Retinal pigment epithelial cell (primary cell): ENCODE results near the gene PTF1A.

Experiments
- DNase-seq: peaks from one replicate; pipeline ENCODE4 v3.0.0-alpha.2; 2010; ENCODE audit warnings: low read depth
- H3K4me3 ChIP-seq: 2 replicates; pipeline ENCODE4 v1.5.1; 2011; ENCODE audit warnings: mild to moderate bottlenecking, low read length, control low read depth, moderate library complexity
- CTCF ChIP-seq: conservative IDR thresholded peaks from 2 replicates; pipeline ENCODE4 v1.5.1; 2011; ENCODE audit warnings: low read depth, low read length, control low read depth, inconsistent platforms

Gene PTF1A

GRCh38 chr10:23198940-23199767 is 7.0 kb downstream of the PTF1A start:
- DNase-seq = no peak
- TF ChIP-seq CTCF = no peak
- H3K4me3 ChIP-seq = no peak overlapping the region

- H3K4me3 ChIP-seq = no peak overlapping the region
- DNase-seq = no peak
- TF ChIP-seq CTCF = no peak
Measured at GRCh38 chr10:23199768-23200511, 7.8 kb downstream of the PTF1A start.

GRCh38 chr10:23200586-23200985 is 8.5 kb downstream of the PTF1A start:
- no peak overlapping the region for H3K4me3 ChIP-seq
- TF ChIP-seq CTCF = no peak
- no peak for DNase-seq

GRCh38 chr10:23200997-23201652 is 9.0 kb downstream of the PTF1A start:
- no peak for TF ChIP-seq CTCF

GRCh38 chr10:23201837-23202236 is 9.7 kb downstream of the PTF1A start:
- H3K4me3 ChIP-seq = no peak overlapping the region
- no peak for DNase-seq
- TF ChIP-seq CTCF = no peak

More at GRCh38 chr10:23200997-23201652, 9.0 kb downstream of the PTF1A start:
- H3K4me3 ChIP-seq = no peak overlapping the region
- DNase-seq = no peak

GRCh38 chr10:23202779-23203178 is 10.7 kb downstream of the PTF1A start:
- no peak for TF ChIP-seq CTCF
- no peak overlapping the region for H3K4me3 ChIP-seq
- DNase-seq = peak; percentile 32
